Mucosa of gallbladder (tissue), 1 donor: Measurements from ENCODE around the gene PRAMEF13. TPM values are rescaled to one million over a fixed set of nuclear protein-coding genes. Genes with fewer than 3 reads are reported as not detected.
"Not testable (repeated sequence)": the region's sequence is repeated elsewhere in the genome, so short reads cannot be mapped to it uniquely, and the experiment has no call there.

Experiments used
- DNase-seq: peaks from one replicate; pipeline ENCODE4 v3.0.0-alpha.2; 2020; ENCODE audit warnings: low spot score
- total RNA-seq: library from RNA; stranded (reverse); gene quantifications from one replicate; pipeline ENCODE4 v1.2.1, GENCODE V29; 2021
- donor health status: DM: no; HTN: no; CAD: no.

The PRAMEF13 gene
- total RNA-seq, 1 donor from 2014 or later, result not detected

GRCh38 chr1:13171548-13171947 is 29.7 kb downstream of the PRAMEF13 start, which contains the start of gene PRAMEF9:
TSS of gene PRAMEF9 (plus strand) at chr1:13171848. CDS start at chr1:13175281, 3,433 bp downstream.
- not testable (repeated sequence) for DNase-seq

GRCh38 chr1:13165531-13165930 is 35.7 kb downstream of the PRAMEF13 start, which contains the start of gene HNRNPCL4:
TSS of gene HNRNPCL4 (minus strand) at chr1:13165631. CDS start at chr1:13165467, 164 bp downstream.
- not testable (repeated sequence) for DNase-seq

GRCh38 chr1:13155909-13156308 is 45.3 kb downstream of the PRAMEF13 start, which contains the start of gene PRAMEF26:
TSS of gene PRAMEF26 (minus strand) at chr1:13156009. CDS start at chr1:13153095, 2,914 bp downstream.
- DNase-seq, result not testable (repeated sequence)

Other genes with a start within 250 kb of the PRAMEF13 start
- not detected for gene PRAMEF27, start 144.8 kb downstream of the PRAMEF13 start, total RNA-seq
- not detected for gene HNRNPCL3, start 140.6 kb downstream of the PRAMEF13 start, total RNA-seq
- not detected for gene PRAMEF25, start 130.6 kb downstream of the PRAMEF13 start, total RNA-seq
- not detected for gene HNRNPCL2, start 84.6 kb downstream of the PRAMEF13 start, total RNA-seq
- gene PRAMEF26, start 45.4 kb downstream of the PRAMEF13 start, total RNA-seq, result not detected
- not detected for gene HNRNPCL4, start 35.8 kb downstream of the PRAMEF13 start, total RNA-seq
- not detected for gene PRAMEF9, start 29.6 kb downstream of the PRAMEF13 start, total RNA-seq
- not detected for gene PRAMEF18, start 24.7 kb upstream of the PRAMEF13 start, total RNA-seq
- gene PRAMEF5, start 52.8 kb upstream of the PRAMEF13 start, total RNA-seq, result not detected
- gene PRAMEF8, start 83.7 kb upstream of the PRAMEF13 start, total RNA-seq, result not detected
- gene PRAMEF33, start 102.1 kb upstream of the PRAMEF13 start, total RNA-seq, result not detected
- not detected for gene PRAMEF15, start 114.2 kb upstream of the PRAMEF13 start, total RNA-seq
- gene PRAMEF14, start 145.7 kb upstream of the PRAMEF13 start, total RNA-seq, result not detected
- not detected for gene PRAMEF19, start 170.5 kb upstream of the PRAMEF13 start, total RNA-seq
- gene PRAMEF17, start 188.2 kb upstream of the PRAMEF13 start, total RNA-seq, result not detected
- gene PRAMEF20, start 209.0 kb upstream of the PRAMEF13 start, total RNA-seq, result not detected